ENCODE measurements around the gene MAMDC2.

Gene MAMDC2

DNA sequence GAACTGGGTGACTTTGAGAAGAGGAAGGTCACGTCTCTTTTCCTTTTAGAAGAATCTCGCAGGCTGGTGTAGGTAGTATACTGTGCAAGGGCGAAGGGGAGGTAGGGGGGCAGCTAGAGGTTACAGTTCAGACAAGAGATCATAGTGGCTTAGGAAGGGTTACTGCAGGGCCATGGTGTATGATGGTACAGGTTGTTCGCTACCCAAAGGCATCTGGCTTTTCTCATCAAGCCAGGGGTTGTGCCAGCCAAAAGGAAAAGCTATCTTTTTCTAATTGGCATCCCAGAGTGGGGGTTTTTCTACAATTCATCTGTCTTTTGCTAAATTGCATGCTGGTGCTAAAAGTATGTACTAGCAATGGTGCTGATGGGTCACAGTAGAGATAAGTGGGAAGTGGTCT lies 22.8 kb downstream of the MAMDC2 start:
- no peak for DNase-seq (ENCODE audit: low read depth)
- no peak overlapping the region for H3K4me3 ChIP-seq (ENCODE audit: low read depth, low read length)
- TF ChIP-seq, protein P1, sequence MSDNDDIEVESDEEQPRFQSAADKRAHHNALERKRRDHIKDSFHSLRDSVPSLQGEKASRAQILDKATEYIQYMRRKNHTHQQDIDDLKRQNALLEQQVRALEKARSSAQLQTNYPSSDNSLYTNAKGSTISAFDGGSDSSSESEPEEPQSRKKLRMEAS (IDR thresholded peaks at IDR 0.05; ENCODE audit: low read depth, low read length): no peak
- TF ChIP-seq, protein P2, sequence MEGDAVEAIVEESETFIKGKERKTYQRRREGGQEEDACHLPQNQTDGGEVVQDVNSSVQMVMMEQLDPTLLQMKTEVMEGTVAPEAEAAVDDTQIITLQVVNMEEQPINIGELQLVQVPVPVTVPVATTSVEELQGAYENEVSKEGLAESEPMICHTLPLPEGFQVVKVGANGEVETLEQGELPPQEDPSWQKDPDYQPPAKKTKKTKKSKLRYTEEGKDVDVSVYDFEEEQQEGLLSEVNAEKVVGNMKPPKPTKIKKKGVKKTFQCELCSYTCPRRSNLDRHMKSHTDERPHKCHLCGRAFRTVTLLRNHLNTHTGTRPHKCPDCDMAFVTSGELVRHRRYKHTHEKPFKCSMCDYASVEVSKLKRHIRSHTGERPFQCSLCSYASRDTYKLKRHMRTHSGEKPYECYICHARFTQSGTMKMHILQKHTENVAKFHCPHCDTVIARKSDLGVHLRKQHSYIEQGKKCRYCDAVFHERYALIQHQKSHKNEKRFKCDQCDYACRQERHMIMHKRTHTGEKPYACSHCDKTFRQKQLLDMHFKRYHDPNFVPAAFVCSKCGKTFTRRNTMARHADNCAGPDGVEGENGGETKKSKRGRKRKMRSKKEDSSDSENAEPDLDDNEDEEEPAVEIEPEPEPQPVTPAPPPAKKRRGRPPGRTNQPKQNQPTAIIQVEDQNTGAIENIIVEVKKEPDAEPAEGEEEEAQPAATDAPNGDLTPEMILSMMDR (IDR thresholded peaks at IDR 0.05; ENCODE audit: low read depth, low read length): no peak
- TF ChIP-seq POLR2A (IDR thresholded peaks at IDR 0.05; ENCODE audit: extremely low read depth, insufficient read length) (no peak), MYC (IDR thresholded peaks at IDR 0.05; ENCODE audit: low read depth, low read length) (no peak)

DNA sequence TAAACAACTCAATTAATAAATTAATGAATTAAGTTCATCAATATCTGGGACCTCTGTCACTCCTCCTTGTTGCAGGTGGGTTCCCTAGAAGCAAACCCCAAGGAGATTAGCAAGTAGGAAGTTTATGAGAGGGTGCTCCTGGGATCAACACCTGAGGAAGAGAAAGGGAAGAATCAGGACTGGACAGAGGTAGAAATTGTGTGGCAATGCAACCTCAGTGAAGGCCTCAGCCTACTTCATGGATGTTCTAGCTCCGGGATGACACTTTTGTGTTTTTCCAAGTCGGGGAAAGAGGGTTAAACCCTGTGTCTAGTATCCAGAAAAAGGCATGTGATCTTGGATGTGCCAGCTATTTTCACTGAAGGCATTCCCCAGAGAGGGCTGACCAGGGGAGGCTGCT lies 23.2 kb downstream of the MAMDC2 start:
- no peak for DNase-seq (ENCODE audit: low read depth)
- TF ChIP-seq, protein P1 (IDR thresholded peaks at IDR 0.05; ENCODE audit: low read depth, low read length): no peak
- TF ChIP-seq MYC (IDR thresholded peaks at IDR 0.05; ENCODE audit: low read depth, low read length) (no peak), POLR2A (IDR thresholded peaks at IDR 0.05; ENCODE audit: extremely low read depth, insufficient read length) (no peak)
- TF ChIP-seq, protein P2 (IDR thresholded peaks at IDR 0.05; ENCODE audit: low read depth, low read length): no peak
- H3K4me3 ChIP-seq (ENCODE audit: low read depth, low read length): no peak overlapping the region

DNA sequence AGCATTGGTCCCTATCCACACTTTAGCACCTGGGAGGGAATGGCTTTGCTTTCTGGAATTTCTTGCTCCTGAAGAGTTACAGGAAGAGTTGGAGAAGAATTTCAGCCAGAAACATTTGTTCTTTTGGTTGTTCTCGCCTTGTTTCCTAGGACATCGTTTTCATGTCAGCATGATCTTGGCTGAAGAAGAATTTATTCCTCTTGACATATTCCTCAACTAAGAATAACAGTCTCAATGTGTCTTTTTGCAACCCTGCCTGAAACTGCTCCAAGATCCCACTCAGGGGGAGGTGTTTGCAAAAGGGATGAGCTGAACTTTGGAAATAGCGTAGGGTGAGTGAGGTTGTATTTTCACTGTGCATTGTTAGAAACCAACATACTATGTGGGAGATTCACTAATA lies 26.1 kb downstream of the MAMDC2 start:
- H3K4me3 ChIP-seq (ENCODE audit: low read depth, low read length): no peak overlapping the region
- TF ChIP-seq, protein P2 (IDR thresholded peaks at IDR 0.05; ENCODE audit: low read depth, low read length): no peak
- TF ChIP-seq POLR2A (IDR thresholded peaks at IDR 0.05; ENCODE audit: extremely low read depth, insufficient read length) (no peak), MYC (IDR thresholded peaks at IDR 0.05; ENCODE audit: low read depth, low read length) (no peak)
- TF ChIP-seq, protein P1 (IDR thresholded peaks at IDR 0.05; ENCODE audit: low read depth, low read length): no peak
- DNase-seq (ENCODE audit: low read depth): no peak

DNA sequence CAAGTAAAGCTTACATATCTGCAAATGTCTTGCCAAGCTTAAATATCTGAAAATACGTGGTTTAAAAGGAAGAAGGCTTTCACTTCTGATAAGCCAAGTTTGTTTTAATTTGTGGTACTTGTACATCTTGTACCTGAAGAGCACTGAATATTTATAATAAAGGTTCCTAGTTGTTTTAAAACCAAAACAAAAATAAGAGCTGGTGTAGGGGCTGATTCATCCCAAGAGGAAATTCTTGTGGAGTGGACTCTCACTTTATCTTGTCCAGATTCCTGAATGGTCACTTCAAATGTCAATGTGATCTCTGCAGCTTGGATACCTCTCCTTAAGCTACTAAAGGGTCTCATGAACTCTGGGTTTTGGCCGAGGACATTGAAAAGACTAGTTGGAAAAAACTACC lies 29.5 kb downstream of the MAMDC2 start:
- H3K4me3 ChIP-seq (ENCODE audit: low read depth, low read length): no peak overlapping the region
- TF ChIP-seq, protein P1 (IDR thresholded peaks at IDR 0.05; ENCODE audit: low read depth, low read length): no peak
- TF ChIP-seq MYC (IDR thresholded peaks at IDR 0.05; ENCODE audit: low read depth, low read length) (no peak), POLR2A (IDR thresholded peaks at IDR 0.05; ENCODE audit: extremely low read depth, insufficient read length) (no peak)
- TF ChIP-seq, protein P2 (IDR thresholded peaks at IDR 0.05; ENCODE audit: low read depth, low read length): no peak
- no peak for DNase-seq (ENCODE audit: low read depth)

DNA sequence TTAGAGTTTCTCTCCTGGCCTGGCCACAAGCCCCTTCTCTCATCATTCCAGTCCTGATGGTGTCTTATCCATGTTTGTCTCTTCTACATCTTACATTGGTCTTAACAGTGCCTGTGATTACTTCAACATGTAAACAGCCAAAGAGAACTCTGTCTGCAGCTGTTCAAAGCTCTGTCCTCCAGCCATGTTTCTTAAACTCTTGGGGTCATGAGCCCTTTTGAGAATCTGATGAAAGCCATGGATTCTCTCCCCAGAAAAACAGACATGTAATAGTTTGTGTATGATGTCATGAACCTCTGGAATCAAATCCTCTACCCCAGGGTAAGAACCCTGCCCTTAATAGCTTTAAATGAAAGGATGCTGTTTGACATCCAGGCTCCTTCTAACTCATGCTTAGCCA lies 30.1 kb downstream of the MAMDC2 start:
- DNase-seq (ENCODE audit: low read depth): no peak
- no peak overlapping the region for H3K4me3 ChIP-seq (ENCODE audit: low read depth, low read length)
- TF ChIP-seq POLR2A (IDR thresholded peaks at IDR 0.05; ENCODE audit: extremely low read depth, insufficient read length): no peak
- TF ChIP-seq, protein P2 (IDR thresholded peaks at IDR 0.05; ENCODE audit: low read depth, low read length): no peak
- TF ChIP-seq MYC (IDR thresholded peaks at IDR 0.05; ENCODE audit: low read depth, low read length): no peak
- TF ChIP-seq, protein P1 (IDR thresholded peaks at IDR 0.05; ENCODE audit: low read depth, low read length): no peak

DNA sequence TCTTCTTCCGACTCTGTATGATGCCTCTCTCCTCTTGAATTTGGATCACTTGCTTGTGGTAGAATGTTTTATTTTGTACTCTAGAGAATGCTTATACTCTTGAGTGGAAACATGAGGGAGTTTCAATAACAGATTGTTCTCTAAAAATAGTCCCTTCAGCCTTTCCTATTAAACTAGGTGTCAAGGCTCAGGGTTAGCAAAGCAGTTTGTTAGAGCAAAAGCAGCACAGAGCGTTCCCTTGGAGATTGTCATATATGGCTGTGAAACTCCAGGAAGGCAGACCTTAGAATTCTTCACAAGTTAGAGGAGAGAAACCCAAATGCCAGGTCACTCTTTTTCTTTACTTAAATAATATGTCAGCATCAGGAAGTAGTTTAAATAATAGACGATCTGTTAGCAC lies 33.0 kb downstream of the MAMDC2 start:
- H3K4me3 ChIP-seq (ENCODE audit: low read depth, low read length): no peak overlapping the region
- DNase-seq (ENCODE audit: low read depth): no peak
- TF ChIP-seq, protein P1 (IDR thresholded peaks at IDR 0.05; ENCODE audit: low read depth, low read length): no peak
- no peak for TF ChIP-seq MYC (IDR thresholded peaks at IDR 0.05; ENCODE audit: low read depth, low read length)
- TF ChIP-seq, protein P2 (IDR thresholded peaks at IDR 0.05; ENCODE audit: low read depth, low read length): no peak

Data from NB4 (cell line).